Liver (tissue), 9 donors: ENCODE results near the gene PPIP5K1. TPM values are rescaled to one million over a fixed set of nuclear protein-coding genes. Genes with fewer than 3 reads are reported as not detected.

Experiments
- DNase-seq: peaks from one replicate; pipeline ENCODE4 v3.0.0-alpha.2; 2017; ENCODE audit warnings: low spot score
- H3K27ac ChIP-seq, 2 donors: one replicate each; pipeline ENCODE4 v1.7.0; 2013; ENCODE audit warnings: inconsistent platforms in 2 of 2, low read length in 2 of 2, control low read depth in 1 of 2, low read depth in 1 of 2, mild to moderate bottlenecking in 1 of 2
- H3K27me3 ChIP-seq, 4 donors: one replicate each; pipeline versions ENCODE4 v1.6.1 to v1.7.0; 2013; ENCODE audit warnings: low read length in 3 of 4, inconsistent platforms in 1 of 4, mild to moderate bottlenecking in 1 of 4, moderate library complexity in 1 of 4; ENCODE audit not compliant: control insufficient read depth in 4 of 4, insufficient read depth in 4 of 4
- H3K36me3 ChIP-seq, 4 donors: one replicate each; pipeline versions ENCODE4 v1.6.1 to v1.7.0; 2013; ENCODE audit warnings: low read length in 3 of 4, mild to moderate bottlenecking in 3 of 4, low read depth in 1 of 4, moderate library complexity in 1 of 4; ENCODE audit not compliant: control insufficient read depth in 4 of 4, insufficient read depth in 3 of 4
- H3K4me1 ChIP-seq, 4 donors: one replicate each; pipeline versions ENCODE4 v1.6.1 to v1.7.0; 2013; ENCODE audit warnings: low read length in 3 of 4, mild to moderate bottlenecking in 3 of 4, moderate library complexity in 1 of 4; ENCODE audit not compliant: control insufficient read depth in 4 of 4, insufficient read depth in 4 of 4
- H3K4me3 ChIP-seq, 3 donors: one replicate each; pipeline versions ENCODE4 v1.6.1 to v1.7.0; 2013; ENCODE audit warnings: low read length in 3 of 3, control low read depth in 1 of 3, low read depth in 1 of 3, mild to moderate bottlenecking in 1 of 3
- H3K9ac ChIP-seq, 2 donors: one replicate each; pipeline ENCODE4 v1.7.0; 2013; ENCODE audit warnings: low read length in 2 of 2, mild to moderate bottlenecking in 2 of 2, moderate library complexity in 2 of 2, control low read depth in 1 of 2, low read depth in 1 of 2
- H3K9me3 ChIP-seq, 4 donors: one replicate each; pipeline versions ENCODE4 v1.6.1 to v1.7.0; 2013; ENCODE audit warnings: low read length in 3 of 4; ENCODE audit not compliant: control insufficient read depth in 4 of 4
- FOXA1 ChIP-seq: IDR thresholded peaks from 2 replicates; pipeline ENCODE4 v1.6.1; 2016; ENCODE audit warnings: antibody characterized with exemption
- FOXA2 ChIP-seq: IDR thresholded peaks from 2 replicates; pipeline ENCODE4 v1.6.1; 2016; ENCODE audit warnings: antibody characterized with exemption
- GABPA ChIP-seq, 2 donors: IDR thresholded peaks in 1 of 2; conservative IDR thresholded peaks in 1 of 2; 2 replicates each; pipeline ENCODE4 v1.6.1; 2016; ENCODE audit warnings: antibody characterized with exemption in 2 of 2, mild to moderate bottlenecking in 1 of 2, moderate library complexity in 1 of 2
- HNF4A ChIP-seq, 2 donors: conservative IDR thresholded peaks; 2 replicates each; pipeline ENCODE4 v1.6.1; 2016; ENCODE audit warnings: antibody characterized with exemption in 2 of 2, mild to moderate bottlenecking in 2 of 2
- HNF4G ChIP-seq: IDR thresholded peaks from 2 replicates; pipeline ENCODE4 v1.6.1; 2016; ENCODE audit warnings: antibody characterized with exemption
- NR2F2 ChIP-seq: IDR thresholded peaks from 2 replicates; pipeline ENCODE4 v1.6.1; 2016; ENCODE audit warnings: antibody characterized with exemption
- RAD21 ChIP-seq, 2 donors: IDR thresholded peaks; 2 replicates each; pipeline ENCODE4 v1.6.1; 2016; ENCODE audit warnings: antibody characterized with exemption in 2 of 2, mild to moderate bottlenecking in 2 of 2
- RXRA ChIP-seq, 2 donors: IDR thresholded peaks; 2 replicates each; pipeline ENCODE4 v1.6.1; 2017 to 2018; ENCODE audit warnings: antibody characterized with exemption in 2 of 2, mild to moderate bottlenecking in 1 of 2
- SP1 ChIP-seq: IDR thresholded peaks from 2 replicates; pipeline ENCODE4 v1.6.1; 2018; ENCODE audit warnings: antibody characterized with exemption, mild to moderate bottlenecking
- TAF1 ChIP-seq: conservative IDR thresholded peaks from 2 replicates; pipeline ENCODE4 v1.6.1; 2016; ENCODE audit warnings: antibody characterized with exemption, mild to moderate bottlenecking
- YY1 ChIP-seq: IDR thresholded peaks from 2 replicates; pipeline ENCODE4 v1.6.1; 2016; ENCODE audit warnings: antibody characterized with exemption, mild to moderate bottlenecking
- WGBS: extraction: QIAGEN DNeasy Blood & Tissue Kit; methylation state at CpG from one replicate; pipeline ENCODE4 v1.1.7; 2013; 5-methylcytosine and 5-hydroxymethylcytosine counted together
- polyA plus RNA-seq, 2 donors: library from polyadenylated mRNA; stranded (reverse) in 1 of 2; unstranded in 1 of 2; fragments of 200-250 nt in 1 of 2; fragments of >200 nt in 1 of 2; fragmentation: Nextera tagmentation in 1 of 2; extraction: Ambion mirVana in 1 of 2; gene quantifications; one replicate each; pipeline versions ENCODE4 v1.2.1 to v1.2.3, GENCODE V29; 2013 to 2015
- total RNA-seq, 2 donors: library from RNA; depleted of rRNA; stranded (reverse); fragments of >200 nt; gene quantifications; one replicate each; pipeline ENCODE4 v1.2.3, GENCODE V29; 2014
- TF ChIP-seq, protein P1 (sequence below): IDR thresholded peaks from 2 replicates; pipeline ENCODE4 v1.6.1; 2016; ENCODE audit warnings: antibody characterized with exemption
- TF ChIP-seq, protein P2 (sequence below): IDR thresholded peaks from 2 replicates; pipeline ENCODE4 v1.6.1; 2016; ENCODE audit warnings: antibody characterized with exemption
- TF ChIP-seq, protein P3 (sequence below): IDR thresholded peaks from 2 replicates; pipeline ENCODE4 v1.6.1; 2016; ENCODE audit warnings: antibody characterized with exemption
- TF ChIP-seq, protein P4 (sequence below): IDR thresholded peaks from 2 replicates; pipeline ENCODE4 v1.6.1; 2016; ENCODE audit warnings: antibody characterized with exemption, mild to moderate bottlenecking
- TF ChIP-seq, protein P5 (sequence below): fragments of 150-350 bp; IDR thresholded peaks from 2 replicates; pipeline ENCODE4 v1.5.1; 2017; ENCODE audit warnings: improper control_type of control experiment, low read depth, low read length; ENCODE audit not compliant: missing input control
- donor health status: healthy.
- donor health status: healthy.
- donor health status: healthy.
- donor health status: healthy.
- donor health status: healthy.

The PPIP5K1 gene
- total and polyA plus RNA-seq, 4 donors = 2.5 to 18.2 (median 8.7) TPM

DNA sequence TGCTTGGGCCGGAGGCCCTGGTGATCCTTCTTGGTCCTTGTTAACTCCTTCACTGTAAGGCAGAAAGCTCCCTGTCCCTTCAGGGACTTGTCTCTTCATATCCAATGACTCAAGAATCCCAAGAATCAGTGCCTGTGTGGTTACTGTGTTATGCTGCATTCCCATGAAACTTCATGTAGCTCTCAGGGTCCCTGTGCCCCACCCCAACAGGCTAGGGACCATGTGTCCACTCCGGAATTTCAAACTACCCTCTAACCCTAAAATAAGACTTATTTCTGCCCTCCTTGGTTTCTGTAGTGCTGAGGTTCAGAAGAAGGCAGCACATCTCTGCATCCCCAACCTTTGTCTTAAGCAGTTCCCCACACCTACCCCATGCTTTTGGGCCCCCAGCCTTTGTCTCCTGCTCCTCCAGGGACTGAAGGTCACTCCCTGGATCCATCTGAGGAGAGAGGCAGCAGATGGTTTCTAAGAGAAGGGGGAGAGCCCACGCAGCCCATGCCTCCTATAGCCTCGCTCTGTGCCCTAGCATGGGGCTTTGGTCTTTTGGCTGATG, 73.1 kb downstream of the PPIP5K1 start:
- no peak for TF ChIP-seq TAF1
- TF ChIP-seq, protein P1, sequence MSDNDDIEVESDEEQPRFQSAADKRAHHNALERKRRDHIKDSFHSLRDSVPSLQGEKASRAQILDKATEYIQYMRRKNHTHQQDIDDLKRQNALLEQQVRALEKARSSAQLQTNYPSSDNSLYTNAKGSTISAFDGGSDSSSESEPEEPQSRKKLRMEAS = no peak
- Histone ChIP-seq H3K4me1 (peaks cover 0 to 3% (median 0%) of the 10 kb centered on the region in 4 donors), H3K27me3 (peaks cover 0 to 18% (median under 1%) of the 10 kb centered on the region in 4 donors), H3K9me3 (no peaks in the 10 kb centered on the region), H3K4me3 (no peak overlapping the region), H3K36me3 (no peaks in the 10 kb centered on the region), H3K27ac (no peak overlapping the region), H3K9ac (no peak overlapping the region)
- DNase-seq = no peak
- WGBS = 49% methylated on average over 4 of the region's 4 CpGs

DNA sequence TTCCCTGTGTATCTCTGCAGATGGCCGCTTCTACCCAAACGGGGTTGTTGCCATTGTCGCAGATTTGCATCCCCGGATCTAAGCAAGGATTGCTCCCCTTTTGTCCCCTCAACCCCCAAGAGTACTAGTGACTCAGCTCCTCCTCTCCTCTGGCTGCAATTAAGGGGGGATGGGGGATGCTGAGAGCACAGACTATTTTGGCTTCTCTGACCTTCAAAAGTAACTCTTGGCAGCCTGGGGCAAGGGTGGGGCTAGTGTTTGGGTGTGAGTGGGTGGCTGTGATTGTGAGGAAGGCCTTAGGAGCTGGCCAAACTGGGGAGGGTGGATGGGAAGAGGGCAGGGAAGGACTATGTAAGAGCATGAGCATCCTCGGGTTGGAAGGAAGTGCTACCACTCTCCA, 73.8 kb downstream of the PPIP5K1 start:
- DNase-seq = no peak

More for the DNA sequence above, 73.8 kb downstream of the PPIP5K1 start:
- 50% methylated on average over 5 of the region's 5 CpGs for WGBS
- Histone ChIP-seq H3K4me1 (peaks cover 2 to 6% (median 2%) of the 10 kb centered on the region in 4 donors), H3K9me3 (no peaks in the 10 kb centered on the region), H3K27me3 (peaks cover 0 to 19% (median under 1%) of the 10 kb centered on the region in 4 donors), H3K9ac (no peak overlapping the region), H3K36me3 (no peaks in the 10 kb centered on the region), H3K27ac (no peak overlapping the region), H3K4me3 (no peak overlapping the region)
- TF ChIP-seq YY1 (no peak), NR2F2 (no peak), FOXA1 (no peak), SP1 (no peak), GABPA (IDR thresholded peaks at IDR 0.05 in 1 of 2, conservative IDR thresholded peaks at IDR 0.05 in 1 of 2) (no peak), HNF4A (conservative IDR thresholded peaks at IDR 0.05) (no peak), RAD21 (IDR thresholded peaks at IDR 0.05) (no peak), FOXA2 (no peak), TAF1 (no peak), HNF4G (no peak), RXRA (IDR thresholded peaks at IDR 0.05) (no peak)
- TF ChIP-seq, protein P2, sequence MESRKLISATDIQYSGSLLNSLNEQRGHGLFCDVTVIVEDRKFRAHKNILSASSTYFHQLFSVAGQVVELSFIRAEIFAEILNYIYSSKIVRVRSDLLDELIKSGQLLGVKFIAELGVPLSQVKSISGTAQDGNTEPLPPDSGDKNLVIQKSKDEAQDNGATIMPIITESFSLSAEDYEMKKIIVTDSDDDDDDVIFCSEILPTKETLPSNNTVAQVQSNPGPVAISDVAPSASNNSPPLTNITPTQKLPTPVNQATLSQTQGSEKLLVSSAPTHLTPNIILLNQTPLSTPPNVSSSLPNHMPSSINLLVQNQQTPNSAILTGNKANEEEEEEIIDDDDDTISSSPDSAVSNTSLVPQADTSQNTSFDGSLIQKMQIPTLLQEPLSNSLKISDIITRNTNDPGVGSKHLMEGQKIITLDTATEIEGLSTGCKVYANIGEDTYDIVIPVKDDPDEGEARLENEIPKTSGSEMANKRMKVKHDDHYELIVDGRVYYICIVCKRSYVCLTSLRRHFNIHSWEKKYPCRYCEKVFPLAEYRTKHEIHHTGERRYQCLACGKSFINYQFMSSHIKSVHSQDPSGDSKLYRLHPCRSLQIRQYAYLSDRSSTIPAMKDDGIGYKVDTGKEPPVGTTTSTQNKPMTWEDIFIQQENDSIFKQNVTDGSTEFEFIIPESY = no peak
- TF ChIP-seq, protein P1 = no peak
- TF ChIP-seq, protein P3, sequence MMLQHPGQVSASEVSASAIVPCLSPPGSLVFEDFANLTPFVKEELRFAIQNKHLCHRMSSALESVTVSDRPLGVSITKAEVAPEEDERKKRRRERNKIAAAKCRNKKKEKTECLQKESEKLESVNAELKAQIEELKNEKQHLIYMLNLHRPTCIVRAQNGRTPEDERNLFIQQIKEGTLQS = no peak
- TF ChIP-seq, protein P4, sequence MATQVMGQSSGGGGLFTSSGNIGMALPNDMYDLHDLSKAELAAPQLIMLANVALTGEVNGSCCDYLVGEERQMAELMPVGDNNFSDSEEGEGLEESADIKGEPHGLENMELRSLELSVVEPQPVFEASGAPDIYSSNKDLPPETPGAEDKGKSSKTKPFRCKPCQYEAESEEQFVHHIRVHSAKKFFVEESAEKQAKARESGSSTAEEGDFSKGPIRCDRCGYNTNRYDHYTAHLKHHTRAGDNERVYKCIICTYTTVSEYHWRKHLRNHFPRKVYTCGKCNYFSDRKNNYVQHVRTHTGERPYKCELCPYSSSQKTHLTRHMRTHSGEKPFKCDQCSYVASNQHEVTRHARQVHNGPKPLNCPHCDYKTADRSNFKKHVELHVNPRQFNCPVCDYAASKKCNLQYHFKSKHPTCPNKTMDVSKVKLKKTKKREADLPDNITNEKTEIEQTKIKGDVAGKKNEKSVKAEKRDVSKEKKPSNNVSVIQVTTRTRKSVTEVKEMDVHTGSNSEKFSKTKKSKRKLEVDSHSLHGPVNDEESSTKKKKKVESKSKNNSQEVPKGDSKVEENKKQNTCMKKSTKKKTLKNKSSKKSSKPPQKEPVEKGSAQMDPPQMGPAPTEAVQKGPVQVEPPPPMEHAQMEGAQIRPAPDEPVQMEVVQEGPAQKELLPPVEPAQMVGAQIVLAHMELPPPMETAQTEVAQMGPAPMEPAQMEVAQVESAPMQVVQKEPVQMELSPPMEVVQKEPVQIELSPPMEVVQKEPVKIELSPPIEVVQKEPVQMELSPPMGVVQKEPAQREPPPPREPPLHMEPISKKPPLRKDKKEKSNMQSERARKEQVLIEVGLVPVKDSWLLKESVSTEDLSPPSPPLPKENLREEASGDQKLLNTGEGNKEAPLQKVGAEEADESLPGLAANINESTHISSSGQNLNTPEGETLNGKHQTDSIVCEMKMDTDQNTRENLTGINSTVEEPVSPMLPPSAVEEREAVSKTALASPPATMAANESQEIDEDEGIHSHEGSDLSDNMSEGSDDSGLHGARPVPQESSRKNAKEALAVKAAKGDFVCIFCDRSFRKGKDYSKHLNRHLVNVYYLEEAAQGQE = no peak
- TF ChIP-seq, protein P5, sequence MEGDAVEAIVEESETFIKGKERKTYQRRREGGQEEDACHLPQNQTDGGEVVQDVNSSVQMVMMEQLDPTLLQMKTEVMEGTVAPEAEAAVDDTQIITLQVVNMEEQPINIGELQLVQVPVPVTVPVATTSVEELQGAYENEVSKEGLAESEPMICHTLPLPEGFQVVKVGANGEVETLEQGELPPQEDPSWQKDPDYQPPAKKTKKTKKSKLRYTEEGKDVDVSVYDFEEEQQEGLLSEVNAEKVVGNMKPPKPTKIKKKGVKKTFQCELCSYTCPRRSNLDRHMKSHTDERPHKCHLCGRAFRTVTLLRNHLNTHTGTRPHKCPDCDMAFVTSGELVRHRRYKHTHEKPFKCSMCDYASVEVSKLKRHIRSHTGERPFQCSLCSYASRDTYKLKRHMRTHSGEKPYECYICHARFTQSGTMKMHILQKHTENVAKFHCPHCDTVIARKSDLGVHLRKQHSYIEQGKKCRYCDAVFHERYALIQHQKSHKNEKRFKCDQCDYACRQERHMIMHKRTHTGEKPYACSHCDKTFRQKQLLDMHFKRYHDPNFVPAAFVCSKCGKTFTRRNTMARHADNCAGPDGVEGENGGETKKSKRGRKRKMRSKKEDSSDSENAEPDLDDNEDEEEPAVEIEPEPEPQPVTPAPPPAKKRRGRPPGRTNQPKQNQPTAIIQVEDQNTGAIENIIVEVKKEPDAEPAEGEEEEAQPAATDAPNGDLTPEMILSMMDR = no peak
